NCI-H524 treated with DMSO at 0.1 percent for 48 hours (cell line): ENCODE measurements around the gene ATG2A.

Source experiments
- DNase-seq: peaks from one replicate; lab custom pipeline; 2025; lab: John Stamatoyannopoulos, UW

The ATG2A gene

GRCh38 chr11:64870176-64870892 lies 46.7 kb downstream of the ATG2A start:
- DNase-seq: no peak

- DNase-seq: no peak
These were observed 47.3 kb downstream of the ATG2A start for GRCh38 chr11:64869571-64870175.

DNA sequence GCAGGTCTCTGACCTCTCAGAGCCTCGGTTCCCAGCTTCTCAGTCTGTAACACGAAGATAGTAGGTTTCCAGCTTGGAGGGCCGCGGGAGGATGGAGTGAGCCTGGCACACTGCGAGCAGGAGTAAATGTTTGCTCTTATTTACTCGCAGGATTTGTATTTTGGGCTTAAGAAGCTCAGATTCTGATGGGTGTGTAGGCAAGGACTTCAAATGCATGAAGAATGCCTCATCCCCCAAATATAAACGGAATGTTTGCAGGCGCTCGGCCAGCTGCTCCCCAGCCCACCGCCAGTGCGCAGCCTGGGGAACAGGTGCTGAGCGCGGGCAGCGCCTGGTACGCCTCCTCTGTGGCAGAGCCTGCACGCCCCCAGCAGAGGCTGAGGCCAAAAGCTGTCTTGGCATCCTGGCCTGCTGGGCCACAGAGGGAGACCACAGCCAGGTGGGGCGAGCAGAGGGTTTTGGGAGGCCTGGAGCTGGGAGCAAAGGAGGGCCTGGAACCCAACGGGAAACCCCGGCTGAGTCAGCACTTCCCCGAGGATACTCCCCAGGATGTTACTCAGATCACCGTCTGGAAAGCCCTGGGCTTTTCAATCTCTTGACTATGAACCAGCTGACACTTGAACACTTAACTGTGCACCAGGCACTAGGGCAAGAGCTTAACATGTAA lies 48.0 kb downstream of the ATG2A start:
- DNase-seq: no peak

DNA sequence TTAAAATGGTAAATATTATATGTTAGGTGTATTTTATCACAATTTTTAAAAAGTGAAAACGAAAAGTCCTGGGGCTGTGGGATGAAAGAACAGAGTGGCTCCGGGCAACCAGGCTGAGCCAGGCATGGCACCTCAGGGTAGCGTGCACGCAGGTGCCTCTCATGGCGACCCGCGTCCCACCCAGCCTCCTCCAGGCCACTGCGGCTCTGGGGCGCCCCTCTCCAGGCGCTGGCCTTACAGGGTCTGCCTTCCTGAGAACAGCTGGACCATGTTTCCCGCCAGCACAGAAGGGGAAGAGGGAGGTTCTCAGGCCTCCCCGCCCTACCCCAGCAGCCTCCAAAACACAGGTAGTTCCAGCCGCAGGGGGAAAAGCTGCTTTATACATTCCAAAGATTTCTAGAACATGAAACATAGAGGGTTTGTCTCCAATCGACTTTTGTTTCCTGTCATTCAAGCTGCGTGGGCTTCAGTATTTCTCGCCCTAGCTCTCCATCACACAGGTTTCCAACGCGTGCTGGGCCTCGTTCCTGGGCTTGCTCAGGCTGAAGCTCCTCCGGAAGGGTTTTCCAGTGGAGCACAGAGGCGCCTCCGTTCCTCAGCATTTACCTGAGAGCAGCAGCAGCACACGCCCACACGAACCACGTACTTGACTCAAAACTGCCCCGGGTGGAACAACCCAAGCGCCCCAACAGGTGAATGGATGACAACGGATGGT lies 49.1 kb downstream of the ATG2A start:
- DNase-seq: no peak

GRCh38 chr11:64866173-64866491 lies 50.9 kb downstream of the ATG2A start:
- no peak for DNase-seq

DNA sequence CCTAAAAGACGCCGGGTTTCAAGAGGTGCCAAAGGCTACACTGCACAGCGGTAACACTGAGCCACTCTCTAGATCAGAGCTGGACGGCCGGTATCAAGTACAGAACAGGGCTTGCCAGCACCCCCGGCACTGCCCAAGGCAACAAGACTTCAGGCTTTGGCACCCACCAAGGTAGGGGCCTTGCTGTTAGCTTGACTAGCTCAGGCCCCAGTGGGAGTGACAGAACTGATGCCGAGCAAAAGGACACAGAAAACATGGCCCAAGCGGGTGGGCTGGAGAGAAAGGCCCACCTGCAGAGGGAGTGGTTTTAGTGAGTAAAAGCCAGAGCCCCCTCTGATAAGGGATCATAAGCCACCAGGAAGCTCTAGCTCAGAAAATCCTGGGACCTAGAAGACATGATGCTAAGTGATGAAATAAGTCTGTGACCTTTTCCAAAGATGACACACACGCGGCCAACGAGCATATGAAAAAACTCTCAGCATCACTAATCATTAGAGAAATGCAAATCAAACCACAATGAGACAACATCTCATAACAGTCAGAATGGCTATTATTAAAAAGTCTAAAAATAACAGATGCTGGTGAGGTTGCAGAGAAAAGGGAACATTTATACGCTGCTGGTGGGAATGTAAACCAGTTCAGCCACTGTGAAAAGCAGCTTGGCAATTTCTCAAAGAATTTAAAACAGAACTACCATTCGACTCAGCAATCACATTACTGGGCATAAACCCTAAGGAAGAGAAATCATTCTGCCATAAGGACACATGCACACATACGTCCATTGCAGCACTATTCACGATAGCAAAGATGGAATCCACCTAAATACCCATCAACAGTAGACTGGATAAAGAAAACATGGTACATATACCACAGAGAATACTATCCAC lies 51.5 kb downstream of the ATG2A start:
- DNase-seq: no peak

DNA sequence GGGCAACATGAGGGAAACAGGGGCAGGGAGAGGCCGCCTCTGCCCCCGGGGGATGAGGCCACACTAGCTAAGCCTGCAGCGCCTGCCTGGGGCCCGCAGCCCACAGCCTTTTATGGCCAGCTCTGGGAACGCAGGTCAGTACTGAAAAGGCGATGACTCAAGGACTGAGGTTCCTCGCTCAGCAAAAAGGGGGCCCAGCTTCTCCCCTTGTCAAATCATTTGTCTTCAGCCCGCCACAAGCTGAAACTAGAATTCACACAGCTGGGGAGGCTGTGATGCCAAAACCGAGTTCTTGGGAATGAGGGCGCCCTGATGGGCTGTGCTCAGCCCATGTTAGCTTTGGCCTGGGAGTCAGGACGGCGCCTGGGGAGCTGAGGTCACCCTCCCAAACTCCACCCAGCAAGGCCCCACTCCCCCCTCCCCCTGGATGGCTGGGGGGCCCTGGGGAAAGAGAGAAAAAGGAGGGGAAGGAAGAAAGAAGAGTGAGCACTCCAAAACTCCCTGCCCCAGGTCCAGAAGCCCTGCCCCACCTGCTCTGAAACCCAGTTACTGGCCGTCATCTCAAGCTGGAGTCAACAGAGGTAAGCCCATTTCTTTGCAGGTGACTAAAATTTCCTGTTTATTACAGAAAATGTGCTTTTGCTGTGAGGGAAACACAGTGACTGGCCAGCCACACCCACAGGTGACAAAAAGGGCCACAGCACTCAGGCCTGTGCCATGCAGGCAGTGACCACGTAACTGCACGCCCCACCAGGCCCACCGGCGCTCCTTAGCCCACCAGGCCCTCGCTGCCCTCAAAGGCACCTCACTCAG lies 52.3 kb downstream of the ATG2A start:
- DNase-seq: no peak

GRCh38 chr11:64864135-64864472 lies 52.9 kb downstream of the ATG2A start:
- no peak for DNase-seq

- no peak for DNase-seq
These were observed 53.5 kb downstream of the ATG2A start for GRCh38 chr11:64863391-64864060.

GRCh38 chr11:64862987-64863390 lies 54.0 kb downstream of the ATG2A start:
- DNase-seq: no peak

- no peak for DNase-seq
These were observed 55.6 kb downstream of the ATG2A start for GRCh38 chr11:64861227-64861975.

GRCh38 chr11:64859542-64860414 lies 57.2 kb downstream of the ATG2A start:
- no peak for DNase-seq

DNA sequence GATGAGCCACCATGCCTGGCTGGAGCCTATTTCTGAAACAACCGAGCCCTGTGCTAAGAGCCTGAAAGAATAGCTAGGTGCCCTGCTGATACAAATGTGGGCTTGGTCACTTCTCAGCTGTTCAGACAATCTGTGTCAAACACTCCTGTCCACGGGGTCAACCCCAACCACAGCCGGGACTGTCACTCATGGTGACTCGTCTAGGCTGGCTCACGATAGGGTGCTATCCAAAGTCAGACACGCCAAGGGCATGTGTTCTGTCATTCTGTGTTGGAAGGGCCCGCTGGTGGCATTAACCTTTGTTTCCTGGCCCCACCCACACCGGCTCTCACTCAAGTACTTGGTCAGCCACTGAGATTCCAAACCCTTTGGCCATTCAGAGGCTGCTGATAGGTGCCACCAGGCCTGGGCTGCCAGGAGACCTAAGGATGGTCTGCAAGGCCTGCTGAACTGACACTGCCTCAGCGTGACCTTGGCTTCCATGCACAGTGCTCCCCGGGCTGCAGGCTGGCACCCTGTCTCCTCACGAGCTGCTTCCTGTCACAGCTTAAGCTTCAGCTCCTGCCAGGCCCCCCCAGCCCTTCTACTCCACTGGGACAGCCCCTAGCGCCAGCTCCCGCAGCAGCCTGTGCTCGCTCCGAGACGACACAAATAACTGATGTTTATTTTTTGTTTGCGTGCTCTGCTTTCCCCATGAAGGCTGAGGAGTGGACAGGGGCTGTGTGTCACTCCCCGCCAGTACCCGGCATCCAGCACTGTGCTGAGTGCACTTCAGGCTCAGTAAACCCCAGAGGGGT lies 58.3 kb downstream of the ATG2A start:
- no peak for DNase-seq

- DNase-seq: no peak
These were observed 59.5 kb downstream of the ATG2A start for GRCh38 chr11:64857485-64857884.

- DNase-seq: no peak
These were observed 60.4 kb downstream of the ATG2A start for GRCh38 chr11:64856382-64857227.

DNA sequence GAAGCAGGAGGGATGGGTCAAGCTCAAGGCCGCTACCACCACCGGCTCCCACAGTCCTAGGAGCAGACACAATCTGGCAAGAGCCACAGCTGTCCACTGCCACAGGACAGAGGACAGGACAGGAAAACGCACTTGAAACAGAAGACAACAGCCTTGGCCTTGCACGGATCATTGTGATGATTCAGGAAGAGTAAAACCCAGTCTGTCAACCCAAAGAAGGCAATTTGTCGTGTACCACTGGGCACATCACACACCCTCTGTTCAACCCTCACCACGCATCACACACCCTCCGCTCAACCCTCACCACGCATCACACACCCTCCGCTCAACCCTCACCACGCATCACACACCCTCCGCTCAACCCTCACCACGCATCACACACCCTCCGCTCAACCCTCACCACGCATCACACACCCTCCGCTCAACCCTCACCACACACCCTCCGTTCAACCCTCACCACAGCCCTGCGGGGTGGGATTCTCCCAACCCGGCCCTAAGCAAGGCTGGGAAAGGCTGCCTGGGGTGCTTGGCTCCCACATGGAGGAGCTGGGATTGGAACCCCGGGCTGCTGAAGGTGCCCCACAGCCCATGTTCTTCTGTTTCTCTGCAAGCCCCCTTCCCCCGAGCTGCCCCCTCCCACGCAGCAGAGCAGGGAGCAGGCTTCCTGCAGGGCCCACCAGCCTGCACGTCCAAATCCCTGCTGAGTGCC lies 61.3 kb downstream of the ATG2A start:
- DNase-seq: no peak
